ENCODE data around the gene SLC44A3.

SLC44A3 gene

DNA sequence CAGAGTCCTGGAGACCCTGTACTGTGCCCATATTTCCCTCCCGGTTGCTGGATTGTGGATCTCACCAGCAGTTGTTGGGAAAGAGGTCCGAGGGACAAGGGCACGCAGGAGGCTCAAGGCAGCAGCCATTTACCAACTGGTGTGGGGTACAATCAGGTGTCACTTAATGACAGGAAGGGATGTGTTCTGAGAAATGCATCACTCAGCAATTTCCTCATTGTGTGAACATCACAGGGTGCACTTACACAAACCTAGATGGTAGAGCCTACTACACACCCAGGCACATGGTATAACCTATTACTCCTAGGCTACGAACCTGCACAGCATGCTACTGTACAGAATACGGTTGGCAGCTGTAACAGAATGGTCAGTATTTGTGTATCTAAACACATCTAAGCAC, 20.7 kb downstream of the SLC44A3 start:
- DNase-seq: no peak

GRCh38 chr1:94843430-94843829, 23.3 kb downstream of the SLC44A3 start:
- DNase-seq: no peak

DNA sequence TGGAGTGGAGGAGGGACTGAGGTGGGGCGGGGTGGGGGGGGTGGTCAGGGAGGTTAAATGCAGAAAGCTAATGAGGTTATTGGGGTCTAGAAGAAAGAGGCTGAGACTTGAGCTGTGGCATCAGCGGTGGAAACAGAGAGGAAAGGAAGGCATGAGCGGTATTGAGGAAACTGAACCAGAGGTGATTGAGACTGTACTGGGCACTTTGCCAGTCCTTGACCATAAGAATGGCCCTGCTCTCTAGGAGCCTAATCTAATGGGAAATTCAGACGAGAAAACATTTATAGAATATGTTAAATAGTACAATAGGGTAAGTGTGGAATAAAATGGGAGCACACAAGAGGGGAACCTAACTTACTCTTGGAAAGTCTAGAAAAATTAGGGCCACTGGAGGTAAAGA, 23.7 kb downstream of the SLC44A3 start:
- no peak for DNase-seq

- no peak for DNase-seq
These were observed 26.2 kb downstream of the SLC44A3 start for GRCh38 chr1:94846308-94846707.

DNA sequence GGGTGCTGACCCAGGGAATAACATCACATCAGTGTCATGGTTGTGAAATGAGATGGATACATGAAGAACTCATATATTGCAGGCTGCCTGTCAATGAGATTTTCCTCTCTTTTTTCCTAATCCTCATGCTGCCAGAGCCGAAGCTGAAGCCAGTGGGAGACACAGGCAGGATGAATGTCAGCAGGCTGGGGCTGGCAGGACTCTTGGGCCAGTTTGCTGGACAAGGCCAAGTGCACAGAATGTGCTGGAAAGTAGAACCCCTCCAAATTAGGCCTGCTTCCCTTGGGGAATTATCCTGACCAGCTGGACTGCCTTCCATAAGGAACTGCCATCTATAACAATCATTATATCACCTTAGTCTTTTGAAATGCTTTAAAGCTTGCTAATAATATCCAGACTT, 31.4 kb downstream of the SLC44A3 start:
- no peak for DNase-seq

DNA sequence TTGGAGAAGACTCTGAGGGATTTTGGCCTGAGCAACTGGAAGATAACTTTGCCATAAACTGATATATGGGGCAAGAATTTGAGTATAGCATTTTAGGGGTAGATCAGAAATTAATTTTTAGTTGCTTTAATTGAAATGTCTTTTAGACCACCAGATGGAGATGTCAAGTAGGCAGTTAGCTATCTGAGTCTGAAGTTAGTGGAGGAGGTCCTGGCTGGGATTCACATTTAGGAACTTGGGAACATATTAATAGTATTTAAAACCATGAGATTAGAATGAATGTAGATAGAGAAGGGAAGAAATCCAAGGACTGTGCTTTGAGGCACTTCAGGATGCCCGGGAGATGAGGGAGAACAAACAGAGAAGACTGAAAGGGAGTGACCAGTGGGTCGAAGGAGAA, 32.6 kb downstream of the SLC44A3 start:
- no peak for DNase-seq

DNA sequence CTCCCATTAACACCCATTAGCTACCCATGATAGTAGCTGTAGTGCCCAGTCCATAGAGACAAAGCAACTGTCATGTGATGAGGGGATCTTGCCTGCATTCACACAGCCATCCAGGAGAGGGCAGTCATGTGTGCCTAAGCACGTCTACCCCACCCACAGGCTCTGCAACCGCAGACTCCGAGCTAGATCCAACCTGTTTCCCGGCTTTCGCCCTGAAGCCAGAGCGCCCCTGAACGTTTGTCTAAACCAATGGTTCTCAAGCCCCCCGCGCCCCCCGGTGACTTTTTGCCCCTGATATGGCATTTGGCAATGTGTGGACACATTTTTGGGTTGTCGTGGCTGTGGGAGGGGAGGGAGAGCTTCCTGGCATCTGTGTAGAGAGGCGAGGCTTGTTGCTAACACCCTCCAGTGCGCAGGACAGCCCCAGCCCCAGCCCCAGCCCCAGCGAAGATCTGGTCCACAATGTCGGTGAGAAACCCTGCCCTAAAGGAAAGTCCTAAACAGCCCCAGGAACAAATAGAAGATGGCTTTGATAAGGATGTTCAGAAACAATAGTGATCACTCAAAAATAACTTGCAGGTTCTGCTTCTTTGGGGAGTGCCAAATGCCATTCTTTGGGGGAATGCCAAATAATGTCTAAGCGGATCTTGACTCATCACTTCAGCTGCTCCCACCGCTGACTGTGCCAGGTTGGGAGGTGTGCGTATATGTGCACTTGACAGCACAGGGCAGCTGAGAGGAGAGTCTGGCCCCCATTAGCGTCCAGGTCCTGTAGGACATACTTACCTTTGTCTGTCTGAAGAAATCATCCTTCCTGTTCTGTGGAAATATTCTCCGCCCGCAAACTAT, 34.5 kb downstream of the SLC44A3 start:
- DNase-seq: peak; percentile 96

DNA sequence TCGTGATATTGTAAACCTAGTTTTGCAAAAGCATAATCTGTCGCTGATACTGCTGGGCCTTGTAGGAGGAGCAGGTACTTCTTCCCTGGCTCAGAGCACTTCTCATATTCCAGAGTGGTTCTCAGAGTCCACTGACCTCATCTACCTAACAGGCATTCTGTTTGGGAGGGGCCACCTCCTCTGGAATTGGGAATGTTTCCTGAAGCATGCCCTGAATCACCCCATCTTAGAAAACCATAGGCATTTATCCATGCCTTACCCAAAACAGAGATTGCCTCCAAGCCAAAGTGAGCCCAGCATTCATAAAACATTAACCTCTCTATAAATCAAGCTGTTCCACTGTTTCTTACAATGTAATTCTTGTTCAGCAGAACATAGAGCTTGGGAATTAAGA, 35.1 kb downstream of the SLC44A3 start:
- DNase-seq: peak; percentile 88

- no peak for DNase-seq
These were observed 35.8 kb downstream of the SLC44A3 start for GRCh38 chr1:94856004-94856403.

DNA sequence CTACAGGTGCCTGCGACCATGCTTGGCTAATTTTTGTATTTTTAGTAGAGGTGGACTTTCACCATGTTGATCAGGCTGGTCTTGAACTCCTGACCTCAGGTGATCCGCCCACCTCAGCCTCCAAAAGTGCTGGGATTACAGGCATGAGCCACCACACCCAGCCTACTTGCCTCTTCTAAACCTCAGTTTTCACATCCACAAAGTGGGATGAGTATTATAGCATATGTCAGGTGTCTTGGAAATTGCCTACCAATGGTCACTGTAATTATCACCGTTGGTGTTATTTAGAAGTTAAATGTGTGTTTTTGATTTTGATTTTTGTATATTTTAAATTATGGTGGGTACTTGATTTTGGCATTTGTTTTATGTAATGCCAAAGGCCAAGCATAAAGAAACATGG, 36.7 kb downstream of the SLC44A3 start:
- no peak for DNase-seq

DNA sequence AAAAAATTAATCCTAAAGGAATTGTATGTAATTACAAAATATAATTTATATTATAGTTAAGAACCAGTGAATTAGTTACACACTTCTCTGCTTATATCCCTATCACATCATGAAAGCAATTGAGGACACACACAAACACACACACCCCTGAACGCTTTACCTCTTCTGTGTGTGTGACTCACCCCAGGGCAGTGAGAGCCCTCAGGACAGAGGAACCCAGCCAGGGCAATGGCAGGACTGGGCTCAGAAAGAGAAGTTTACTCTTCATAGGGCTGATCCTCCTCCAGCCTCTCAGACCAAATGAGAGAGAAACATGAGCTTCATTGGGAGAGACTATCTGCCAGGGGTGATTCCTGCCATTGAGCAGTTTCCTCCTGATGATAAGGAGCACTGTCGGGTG, 38.1 kb downstream of the SLC44A3 start:
- peak; percentile 71 for DNase-seq

- no peak for DNase-seq
These were observed 39.0 kb downstream of the SLC44A3 start for GRCh38 chr1:94859174-94859573.

- DNase-seq: no peak
These were observed 42.6 kb downstream of the SLC44A3 start for GRCh38 chr1:94862718-94863117.

- peak; percentile 45 for DNase-seq
These were observed 43.2 kb downstream of the SLC44A3 start for GRCh38 chr1:94863297-94863911.

DNA sequence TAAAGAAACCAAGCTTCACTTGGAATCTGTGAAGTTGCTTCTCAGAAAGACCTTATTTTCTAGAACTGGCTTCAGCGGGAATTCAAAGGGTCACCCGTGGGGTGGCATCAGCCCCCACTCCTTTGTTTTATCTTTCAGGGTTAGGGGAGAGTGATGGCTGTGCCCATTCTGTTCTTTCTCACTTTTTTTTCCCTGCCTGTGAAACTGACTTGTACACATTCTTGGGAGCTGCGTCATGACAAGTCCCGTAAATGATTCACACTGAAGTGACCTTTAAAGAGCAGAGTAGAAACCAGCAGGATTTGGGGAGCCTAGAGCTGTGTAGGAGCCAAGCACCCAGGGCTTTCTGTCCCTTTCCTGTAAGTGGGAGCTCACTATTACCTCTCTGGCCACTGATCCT, 43.8 kb downstream of the SLC44A3 start:
- DNase-seq: peak; percentile 85

- no peak for DNase-seq
These were observed 44.7 kb downstream of the SLC44A3 start for GRCh38 chr1:94864821-94865220.

GRCh38 chr1:94865360-94865759, 45.2 kb downstream of the SLC44A3 start:
- peak; percentile 20 for DNase-seq

DNA sequence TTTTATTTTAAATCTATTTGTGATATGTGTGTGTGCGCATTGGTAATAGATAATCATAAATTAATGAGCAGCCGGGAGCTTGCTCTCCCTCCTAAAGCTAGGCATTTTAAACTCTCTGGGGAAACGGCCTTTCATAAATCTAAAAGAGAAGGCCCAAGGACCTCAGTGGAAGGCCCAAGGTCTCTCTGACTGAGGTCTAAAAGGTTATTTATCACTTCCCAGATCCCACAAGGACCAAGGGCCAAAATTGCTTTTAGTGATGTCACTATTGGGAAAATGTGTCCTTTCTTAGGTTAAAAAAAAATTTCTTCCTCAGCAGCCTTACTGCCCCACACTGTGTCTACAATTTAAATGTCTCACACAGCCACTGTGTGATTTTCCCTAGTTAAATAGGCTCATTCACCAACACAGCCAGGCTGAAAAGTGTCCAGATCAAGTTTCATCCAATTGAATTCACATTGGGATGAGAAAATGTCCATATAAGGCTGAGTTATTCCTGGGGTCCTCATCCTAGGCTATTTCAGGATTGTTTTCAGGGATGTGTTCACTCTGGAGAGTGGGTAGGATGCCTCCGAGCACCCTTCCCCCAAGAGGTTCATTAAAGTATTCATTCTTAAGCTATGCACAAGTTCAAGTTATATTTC, 46.1 kb downstream of the SLC44A3 start:
- no peak for DNase-seq

- peak; percentile 78 for DNase-seq
These were observed 50.9 kb downstream of the SLC44A3 start for GRCh38 chr1:94871031-94871430.

GRCh38 chr1:94872771-94873495, 52.8 kb downstream of the SLC44A3 start:
- DNase-seq: peak; percentile 69

- peak; percentile 49 for DNase-seq
These were observed 53.6 kb downstream of the SLC44A3 start for GRCh38 chr1:94873520-94874351.

GRCh38 chr1:94874423-94874822, 54.3 kb downstream of the SLC44A3 start:
- DNase-seq: no peak
